ENCODE results near the gene ASCC2.

The ASCC2 gene

GRCh38 chr22:29820961-29821290 lies 17.1 kb downstream of the ASCC2 start:
- DNase-seq (ENCODE audit: extremely low read depth in 1 of 2, low read depth in 1 of 2) = no peak

GRCh38 chr22:29819501-29819900 lies 18.6 kb downstream of the ASCC2 start:
- DNase-seq (ENCODE audit: extremely low read depth in 1 of 2, low read depth in 1 of 2) = no peak

GRCh38 chr22:29817724-29818123 lies 20.4 kb downstream of the ASCC2 start:
- no peak for DNase-seq (ENCODE audit: extremely low read depth in 1 of 2, low read depth in 1 of 2)

GRCh38 chr22:29816980-29817379 lies 21.1 kb downstream of the ASCC2 start:
- no peak for DNase-seq (ENCODE audit: extremely low read depth in 1 of 2, low read depth in 1 of 2)

- no peak for DNase-seq (ENCODE audit: extremely low read depth in 1 of 2, low read depth in 1 of 2)
Observed at GRCh38 chr22:29816539-29816938, 21.5 kb downstream of the ASCC2 start.

- no peak for DNase-seq (ENCODE audit: extremely low read depth in 1 of 2, low read depth in 1 of 2)
Observed at GRCh38 chr22:29816128-29816527, 21.9 kb downstream of the ASCC2 start.

- DNase-seq (ENCODE audit: extremely low read depth in 1 of 2, low read depth in 1 of 2) = no peak
Observed at GRCh38 chr22:29815580-29815979, 22.5 kb downstream of the ASCC2 start.

GRCh38 chr22:29814003-29814402 lies 24.1 kb downstream of the ASCC2 start:
- no peak for DNase-seq (ENCODE audit: extremely low read depth in 1 of 2, low read depth in 1 of 2)

- no peak for DNase-seq (ENCODE audit: extremely low read depth in 1 of 2, low read depth in 1 of 2)
Observed at GRCh38 chr22:29813563-29813962, 24.5 kb downstream of the ASCC2 start.

GRCh38 chr22:29813126-29813525 lies 24.9 kb downstream of the ASCC2 start:
- DNase-seq (ENCODE audit: extremely low read depth in 1 of 2, low read depth in 1 of 2) = no peak

- DNase-seq (ENCODE audit: extremely low read depth in 1 of 2, low read depth in 1 of 2) = no peak
Observed at GRCh38 chr22:29811377-29811776, 26.7 kb downstream of the ASCC2 start.

GRCh38 chr22:29810216-29810615 lies 27.9 kb downstream of the ASCC2 start:
- no peak for DNase-seq (ENCODE audit: extremely low read depth in 1 of 2, low read depth in 1 of 2)

- DNase-seq (ENCODE audit: extremely low read depth in 1 of 2, low read depth in 1 of 2) = no peak
Observed at GRCh38 chr22:29806196-29806595, 31.9 kb downstream of the ASCC2 start.

GRCh38 chr22:29804985-29805384 lies 33.1 kb downstream of the ASCC2 start:
- DNase-seq (ENCODE audit: extremely low read depth in 1 of 2, low read depth in 1 of 2) = no peak

- no peak for DNase-seq (ENCODE audit: extremely low read depth in 1 of 2, low read depth in 1 of 2)
Observed at GRCh38 chr22:29803190-29803589, 34.9 kb downstream of the ASCC2 start.

GRCh38 chr22:29801796-29802195 lies 36.3 kb downstream of the ASCC2 start:
- DNase-seq (ENCODE audit: extremely low read depth in 1 of 2, low read depth in 1 of 2) = no peak

- DNase-seq (ENCODE audit: extremely low read depth in 1 of 2, low read depth in 1 of 2) = no peak
Observed at GRCh38 chr22:29801153-29801552, 36.9 kb downstream of the ASCC2 start.

- no peak for DNase-seq (ENCODE audit: extremely low read depth in 1 of 2, low read depth in 1 of 2)
Observed at GRCh38 chr22:29799217-29799680, 38.8 kb downstream of the ASCC2 start.

GRCh38 chr22:29798801-29799200 lies 39.3 kb downstream of the ASCC2 start:
- DNase-seq (ENCODE audit: extremely low read depth in 1 of 2, low read depth in 1 of 2) = no peak

- DNase-seq (ENCODE audit: extremely low read depth in 1 of 2, low read depth in 1 of 2) = no peak
Observed at GRCh38 chr22:29798318-29798717, 39.8 kb downstream of the ASCC2 start.

- no peak for DNase-seq (ENCODE audit: extremely low read depth in 1 of 2, low read depth in 1 of 2)
Observed at GRCh38 chr22:29797351-29797750, 40.7 kb downstream of the ASCC2 start.

- no peak for DNase-seq (ENCODE audit: extremely low read depth in 1 of 2, low read depth in 1 of 2)
Observed at GRCh38 chr22:29795663-29796062, 42.4 kb downstream of the ASCC2 start.

- DNase-seq (ENCODE audit: extremely low read depth in 1 of 2, low read depth in 1 of 2) = no peak
Observed at GRCh38 chr22:29793396-29793795, 44.7 kb downstream of the ASCC2 start.

GRCh38 chr22:29790061-29790460 lies 48.0 kb downstream of the ASCC2 start:
- DNase-seq (ENCODE audit: extremely low read depth in 1 of 2, low read depth in 1 of 2) = no peak

All from stimulated activated CD8-positive, alpha-beta memory T cell treated with anti-CD3 and anti-CD28 coated beads, Interleukin-7, amount 100 ng/mL, for 48 hours (primary cell).